Liver (tissue), 9 donors: Measurements from ENCODE around the gene DPP7. TPM values are rescaled to one million over a fixed set of nuclear protein-coding genes. Genes with fewer than 3 reads are reported as not detected.

ENCODE experiments used
- DNase-seq: peaks from one replicate; pipeline ENCODE4 v3.0.0-alpha.2; 2017; ENCODE audit warnings: low spot score
- H3K27ac ChIP-seq, 2 donors: one replicate each; pipeline ENCODE4 v1.7.0; 2013; ENCODE audit warnings: inconsistent platforms in 2 of 2, low read length in 2 of 2, control low read depth in 1 of 2, low read depth in 1 of 2, mild to moderate bottlenecking in 1 of 2
- H3K27me3 ChIP-seq, 4 donors: one replicate each; pipeline versions ENCODE4 v1.6.1 to v1.7.0; 2013; ENCODE audit warnings: low read length in 3 of 4, inconsistent platforms in 1 of 4, mild to moderate bottlenecking in 1 of 4, moderate library complexity in 1 of 4; ENCODE audit not compliant: control insufficient read depth in 4 of 4, insufficient read depth in 4 of 4
- H3K36me3 ChIP-seq, 4 donors: one replicate each; pipeline versions ENCODE4 v1.6.1 to v1.7.0; 2013; ENCODE audit warnings: low read length in 3 of 4, mild to moderate bottlenecking in 3 of 4, low read depth in 1 of 4, moderate library complexity in 1 of 4; ENCODE audit not compliant: control insufficient read depth in 4 of 4, insufficient read depth in 3 of 4
- H3K4me1 ChIP-seq, 4 donors: one replicate each; pipeline versions ENCODE4 v1.6.1 to v1.7.0; 2013; ENCODE audit warnings: low read length in 3 of 4, mild to moderate bottlenecking in 3 of 4, moderate library complexity in 1 of 4; ENCODE audit not compliant: control insufficient read depth in 4 of 4, insufficient read depth in 4 of 4
- H3K4me3 ChIP-seq, 3 donors: one replicate each; pipeline versions ENCODE4 v1.6.1 to v1.7.0; 2013; ENCODE audit warnings: low read length in 3 of 3, control low read depth in 1 of 3, low read depth in 1 of 3, mild to moderate bottlenecking in 1 of 3
- H3K9ac ChIP-seq, 2 donors: one replicate each; pipeline ENCODE4 v1.7.0; 2013; ENCODE audit warnings: low read length in 2 of 2, mild to moderate bottlenecking in 2 of 2, moderate library complexity in 2 of 2, control low read depth in 1 of 2, low read depth in 1 of 2
- H3K9me3 ChIP-seq, 4 donors: one replicate each; pipeline versions ENCODE4 v1.6.1 to v1.7.0; 2013; ENCODE audit warnings: low read length in 3 of 4; ENCODE audit not compliant: control insufficient read depth in 4 of 4
- ATF3 ChIP-seq: IDR thresholded peaks from 2 replicates; pipeline ENCODE4 v1.6.1; 2016; ENCODE audit warnings: antibody characterized with exemption
- CTCF ChIP-seq: fragments of 150-350 bp; IDR thresholded peaks from 2 replicates; pipeline ENCODE4 v1.5.1; 2017; ENCODE audit warnings: improper control_type of control experiment, low read depth, low read length; ENCODE audit not compliant: missing input control
- EGR1 ChIP-seq, 2 donors: IDR thresholded peaks; 2 replicates each; pipeline ENCODE4 v1.6.1; 2016 to 2018; ENCODE audit warnings: antibody characterized with exemption in 2 of 2, low read depth in 2 of 2
- FOXA1 ChIP-seq: IDR thresholded peaks from 2 replicates; pipeline ENCODE4 v1.6.1; 2016; ENCODE audit warnings: antibody characterized with exemption
- FOXA2 ChIP-seq: IDR thresholded peaks from 2 replicates; pipeline ENCODE4 v1.6.1; 2016; ENCODE audit warnings: antibody characterized with exemption
- GABPA ChIP-seq, 2 donors: IDR thresholded peaks in 1 of 2; conservative IDR thresholded peaks in 1 of 2; 2 replicates each; pipeline ENCODE4 v1.6.1; 2016; ENCODE audit warnings: antibody characterized with exemption in 2 of 2, mild to moderate bottlenecking in 1 of 2, moderate library complexity in 1 of 2
- HNF4G ChIP-seq: IDR thresholded peaks from 2 replicates; pipeline ENCODE4 v1.6.1; 2016; ENCODE audit warnings: antibody characterized with exemption
- JUND ChIP-seq, 2 donors: IDR thresholded peaks; 2 replicates each; pipeline ENCODE4 v1.6.1; 2016; ENCODE audit warnings: antibody characterized with exemption in 2 of 2
- MAX ChIP-seq: IDR thresholded peaks from 2 replicates; pipeline ENCODE4 v1.6.1; 2016; ENCODE audit warnings: antibody characterized with exemption
- RXRA ChIP-seq, 2 donors: IDR thresholded peaks; 2 replicates each; pipeline ENCODE4 v1.6.1; 2017 to 2018; ENCODE audit warnings: antibody characterized with exemption in 2 of 2, mild to moderate bottlenecking in 1 of 2
- SP1 ChIP-seq: IDR thresholded peaks from 2 replicates; pipeline ENCODE4 v1.6.1; 2018; ENCODE audit warnings: antibody characterized with exemption, mild to moderate bottlenecking
- TAF1 ChIP-seq: conservative IDR thresholded peaks from 2 replicates; pipeline ENCODE4 v1.6.1; 2016; ENCODE audit warnings: antibody characterized with exemption, mild to moderate bottlenecking
- YY1 ChIP-seq: IDR thresholded peaks from 2 replicates; pipeline ENCODE4 v1.6.1; 2016; ENCODE audit warnings: antibody characterized with exemption, mild to moderate bottlenecking
- ZBTB33 ChIP-seq: IDR thresholded peaks from 2 replicates; pipeline ENCODE4 v1.6.1; 2016; ENCODE audit warnings: antibody characterized with exemption
- WGBS: extraction: QIAGEN DNeasy Blood & Tissue Kit; methylation state at CpG from one replicate; pipeline ENCODE4 v1.1.7; 2013; 5-methylcytosine and 5-hydroxymethylcytosine counted together
- polyA plus RNA-seq, 2 donors: library from polyadenylated mRNA; stranded (reverse) in 1 of 2; unstranded in 1 of 2; fragments of 200-250 nt in 1 of 2; fragments of >200 nt in 1 of 2; fragmentation: Nextera tagmentation in 1 of 2; extraction: Ambion mirVana in 1 of 2; gene quantifications; one replicate each; pipeline versions ENCODE4 v1.2.1 to v1.2.3, GENCODE V29; 2013 to 2015
- total RNA-seq, 2 donors: library from RNA; depleted of rRNA; stranded (reverse); fragments of >200 nt; gene quantifications; one replicate each; pipeline ENCODE4 v1.2.3, GENCODE V29; 2014
- donor health status: healthy.
- donor health status: healthy.
- donor health status: healthy.
- donor health status: healthy.
- donor health status: healthy.

DPP7 gene
- total and polyA plus RNA-seq, 4 donors, result 25.0 to 71.1 (median 50.7) TPM

- Histone ChIP-seq H3K4me1 (peaks cover 0 to 9% (median 3%) of the 10 kb centered on the region in 4 donors), H3K27me3 (peaks cover 7 to 14% (median 12%) of the 10 kb centered on the region in 4 donors), H3K36me3 (no peaks in the 10 kb centered on the region), H3K4me3 (no peak overlapping the region), H3K9ac (no peak overlapping the region), H3K27ac (no peak overlapping the region), H3K9me3 (no peaks in the 10 kb centered on the region)
- 32% methylated on average over 56 of the region's 56 CpGs for WGBS
- TF ChIP-seq JUND (IDR thresholded peaks at IDR 0.05), result no peak
- no peak for DNase-seq
These were observed 46.4 kb upstream of the DPP7 start for GRCh38 chr9:137160716-137161557.

GRCh38 chr9:137160054-137160425 lies 45.5 kb upstream of the DPP7 start:
- Histone ChIP-seq H3K9ac (no peak overlapping the region), H3K36me3 (no peaks in the 10 kb centered on the region), H3K4me1 (peaks cover 0 to 9% (median 3%) of the 10 kb centered on the region in 4 donors), H3K4me3 (no peak overlapping the region), H3K27me3 (peaks cover 7 to 14% (median 12%) of the 10 kb centered on the region in 4 donors), H3K9me3 (no peaks in the 10 kb centered on the region), H3K27ac (no peak overlapping the region)
- no peak for TF ChIP-seq YY1
- TF ChIP-seq MAX, result no peak
- no peak for TF ChIP-seq FOXA2
- no peak for TF ChIP-seq EGR1 (IDR thresholded peaks at IDR 0.05; ENCODE audit: low read depth in 2 of 2)
- TF ChIP-seq JUND (IDR thresholded peaks at IDR 0.05), result no peak
- TF ChIP-seq FOXA1, result no peak
- no peak for TF ChIP-seq ATF3
- TF ChIP-seq TAF1, result no peak
- no peak for TF ChIP-seq GABPA (IDR thresholded peaks at IDR 0.05 in 1 of 2, conservative IDR thresholded peaks at IDR 0.05 in 1 of 2)
- no peak for TF ChIP-seq CTCF
- 65% methylated on average over 17 of the region's 17 CpGs for WGBS
- DNase-seq, result no peak

- H3K27ac ChIP-seq, result no peak overlapping the region
- no peaks in the 10 kb centered on the region for H3K9me3 ChIP-seq
- peaks cover 0 to 9% (median 3%) of the 10 kb centered on the region in 4 donors for H3K4me1 ChIP-seq
- no peak for DNase-seq
- H3K9ac ChIP-seq, result no peak overlapping the region
- H3K4me3 ChIP-seq, result no peak overlapping the region
- WGBS, result 35% methylated on average over 14 of the region's 14 CpGs
- H3K27me3 ChIP-seq, result peaks cover 7 to 13% (median 9%) of the 10 kb centered on the region in 4 donors
- TF ChIP-seq CTCF (no peak), YY1 (no peak), JUND (IDR thresholded peaks at IDR 0.05) (no peak), ZBTB33 (no peak), RXRA (IDR thresholded peaks at IDR 0.05) (no peak), ATF3 (no peak), FOXA2 (no peak), SP1 (no peak), TAF1 (no peak), HNF4G (no peak)
- H3K36me3 ChIP-seq, result no peaks in the 10 kb centered on the region
These were observed 44.8 kb upstream of the DPP7 start for GRCh38 chr9:137159105-137160053.
